GM12873 (cell line): Measurements from ENCODE around the gene SYNM.

Source experiments
- CTCF ChIP-seq: IDR thresholded peaks from 2 replicates; pipeline ENCODE4 v1.5.1; 2012; ENCODE audit warnings: low read depth, mild to moderate bottlenecking, moderate library complexity, low read length, control low read depth; ENCODE audit not compliant: insufficient read depth; ENCODE audit errors: missing control alignments

The SYNM gene

GRCh38 chr15:99118258-99118632 is 13.4 kb downstream of the SYNM start:
- no peak for TF ChIP-seq CTCF

GRCh38 chr15:99118801-99119546 is 14.1 kb downstream of the SYNM start:
- TF ChIP-seq CTCF, result no peak

GRCh38 chr15:99120050-99120777 is 15.3 kb downstream of the SYNM start:
- no peak for TF ChIP-seq CTCF

- no peak for TF ChIP-seq CTCF
Measured at GRCh38 chr15:99121207-99121606, 16.3 kb downstream of the SYNM start.

- no peak for TF ChIP-seq CTCF
Measured at GRCh38 chr15:99121691-99122410, 17.0 kb downstream of the SYNM start.

GRCh38 chr15:99122831-99123712 is 18.2 kb downstream of the SYNM start:
- no peak for TF ChIP-seq CTCF
